ENCODE data around the gene NMNAT2. TPM values are rescaled to one million over a fixed set of nuclear protein-coding genes. Genes with fewer than 3 reads are reported as not detected.
"Not testable (repeated sequence)": the region's sequence is repeated elsewhere in the genome, so short reads cannot be mapped to it uniquely, and the experiment has no call there.

The NMNAT2 gene
- total RNA-seq, 4 donors from 2014 or later, result 0.10 to 0.29 (median 0.26) TPM; not detected in 1

DNA sequence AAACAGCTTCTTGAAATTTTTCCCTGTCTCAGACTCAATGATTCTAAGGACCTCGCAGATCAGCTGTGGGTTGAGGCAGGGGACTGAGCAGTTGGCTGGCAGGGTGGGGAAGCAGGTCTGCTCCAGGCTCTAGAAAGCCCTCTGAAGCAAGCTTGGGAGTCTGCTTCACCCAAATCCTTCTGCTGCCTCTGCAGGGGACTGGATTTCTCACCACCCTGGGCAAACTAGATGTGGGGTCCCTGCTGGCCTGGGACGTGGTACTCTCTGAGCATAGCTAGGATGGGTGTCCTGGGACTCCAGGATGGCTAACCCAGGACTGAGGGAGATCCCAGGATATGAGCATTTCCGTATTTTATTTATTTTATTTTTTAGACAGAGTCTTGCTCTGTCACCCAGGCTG lies 142.9 kb downstream of the NMNAT2 start:
- no peaks in the 10 kb centered on the region for H3K27me3 ChIP-seq
- in situ Hi-C loops (cut with MboI; ENCODE audit: low sequenced_read_pairs in 4 of 4) (loop anchor here in 3 of 4 donors (25.0 kb wide), 4 partner anchors 313 to 637 kb away; partner anchors contain the start of genes ARPC5 (in 1 of the 3) and SHCBP1L (in 1 of the 3)), intact Hi-C loops (cut with DNase I; ENCODE audit: low total_unique reads) (loop anchor here (5.0 kb wide), 1 partner anchor 462 kb away; no protein-coding TSS in a partner anchor)
- DNase-seq (no peak), ATAC-seq (no peak)
- TF ChIP-seq, protein P1, sequence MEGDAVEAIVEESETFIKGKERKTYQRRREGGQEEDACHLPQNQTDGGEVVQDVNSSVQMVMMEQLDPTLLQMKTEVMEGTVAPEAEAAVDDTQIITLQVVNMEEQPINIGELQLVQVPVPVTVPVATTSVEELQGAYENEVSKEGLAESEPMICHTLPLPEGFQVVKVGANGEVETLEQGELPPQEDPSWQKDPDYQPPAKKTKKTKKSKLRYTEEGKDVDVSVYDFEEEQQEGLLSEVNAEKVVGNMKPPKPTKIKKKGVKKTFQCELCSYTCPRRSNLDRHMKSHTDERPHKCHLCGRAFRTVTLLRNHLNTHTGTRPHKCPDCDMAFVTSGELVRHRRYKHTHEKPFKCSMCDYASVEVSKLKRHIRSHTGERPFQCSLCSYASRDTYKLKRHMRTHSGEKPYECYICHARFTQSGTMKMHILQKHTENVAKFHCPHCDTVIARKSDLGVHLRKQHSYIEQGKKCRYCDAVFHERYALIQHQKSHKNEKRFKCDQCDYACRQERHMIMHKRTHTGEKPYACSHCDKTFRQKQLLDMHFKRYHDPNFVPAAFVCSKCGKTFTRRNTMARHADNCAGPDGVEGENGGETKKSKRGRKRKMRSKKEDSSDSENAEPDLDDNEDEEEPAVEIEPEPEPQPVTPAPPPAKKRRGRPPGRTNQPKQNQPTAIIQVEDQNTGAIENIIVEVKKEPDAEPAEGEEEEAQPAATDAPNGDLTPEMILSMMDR (IDR thresholded peaks at IDR 0.05 in 4 of 5, conservative IDR thresholded peaks at IDR 0.05 in 1 of 5), result no peak
- TF ChIP-seq POLR2A (IDR thresholded peaks at IDR 0.05), result no peak
- H3K27ac ChIP-seq, result no peak overlapping the region
- H3K4me1 ChIP-seq, result peaks cover 0 to 3% of the 10 kb centered on the region in 2 donors
- no peaks in the 10 kb centered on the region for H3K9me3 ChIP-seq
- no peaks in the 10 kb centered on the region for H3K36me3 ChIP-seq
- H3K4me3 ChIP-seq, result no peak overlapping the region

DNA sequence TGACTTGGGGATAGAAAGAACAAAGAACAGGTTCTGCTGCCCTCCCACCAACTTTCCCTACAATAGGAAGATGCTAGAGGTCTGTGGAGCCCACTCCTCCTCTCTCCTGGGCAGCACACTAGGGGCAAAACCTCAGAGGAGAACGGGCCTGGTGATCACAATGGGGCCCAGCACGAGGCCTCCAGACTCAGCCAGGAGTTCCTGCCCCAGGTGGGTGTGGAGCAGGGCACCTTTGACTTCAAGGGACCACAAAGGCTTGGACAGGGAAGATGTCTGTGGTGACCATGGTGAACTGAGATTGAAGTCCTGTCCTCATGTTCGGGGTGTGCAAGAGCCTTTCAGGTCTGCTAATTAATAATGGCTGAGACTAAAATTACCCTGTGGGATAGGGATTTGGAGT lies 143.3 kb downstream of the NMNAT2 start:
- Histone ChIP-seq H3K27ac (no peak overlapping the region), H3K27me3 (no peaks in the 10 kb centered on the region), H3K4me3 (no peak overlapping the region), H3K9me3 (no peaks in the 10 kb centered on the region), H3K4me1 (peaks cover 0 to 3% of the 10 kb centered on the region in 2 donors), H3K36me3 (no peaks in the 10 kb centered on the region)
- in situ Hi-C loops (cut with MboI; ENCODE audit: low sequenced_read_pairs in 4 of 4), result loop anchor here in 3 of 4 donors (25.0 kb wide), 4 partner anchors 313 to 637 kb away; partner anchors contain the start of genes ARPC5 (in 1 of the 3) and SHCBP1L (in 1 of the 3)
- ATAC-seq (no peak), DNase-seq (no peak)
- no peak for TF ChIP-seq POLR2A (IDR thresholded peaks at IDR 0.05)
- TF ChIP-seq, protein P1 (IDR thresholded peaks at IDR 0.05 in 4 of 5, conservative IDR thresholded peaks at IDR 0.05 in 1 of 5), result no peak
- intact Hi-C loops (cut with DNase I; ENCODE audit: low total_unique reads), result loop anchor here (5.0 kb wide), 1 partner anchor 462 kb away; no protein-coding TSS in a partner anchor

DNA sequence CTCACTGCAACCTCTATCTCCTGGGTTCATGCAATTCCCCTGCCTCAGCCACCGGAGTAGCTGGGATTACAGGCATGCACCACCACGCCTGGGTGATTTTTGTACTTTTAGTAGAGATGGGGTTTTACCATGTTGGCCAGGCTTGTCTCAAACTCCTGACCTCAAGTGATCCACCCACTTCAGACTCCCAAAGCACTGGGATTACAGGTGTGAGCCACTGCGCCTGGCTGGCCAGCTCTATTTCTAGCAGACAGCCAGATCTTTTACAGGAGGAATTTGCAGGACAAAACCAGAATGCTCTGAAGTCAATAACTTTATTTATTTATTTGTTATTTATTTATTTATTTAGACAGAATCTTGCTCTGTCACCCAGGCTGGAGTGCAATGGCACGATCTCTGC lies 144.2 kb downstream of the NMNAT2 start:
- H3K4me3 ChIP-seq; H3K36me3 ChIP-seq; H3K4me1 ChIP-seq; H3K9me3 ChIP-seq; intact Hi-C loops (cut with DNase I; ENCODE audit: low total_unique reads); in situ Hi-C loops (cut with MboI; ENCODE audit: low sequenced_read_pairs in 4 of 4); H3K27ac ChIP-seq; DNase-seq; H3K27me3 ChIP-seq; ATAC-seq: not testable (repeated sequence)

GRCh38 chr1:183273300-183273699 lies 144.9 kb downstream of the NMNAT2 start:
- ATAC-seq (no peak), DNase-seq (no peak)
- intact Hi-C loops (cut with DNase I; ENCODE audit: low total_unique reads), result no loop called here
- in situ Hi-C loops (cut with MboI; ENCODE audit: low sequenced_read_pairs in 4 of 4), result no loop called here
- Histone ChIP-seq H3K27me3 (no peaks in the 10 kb centered on the region), H3K4me3 (no peak overlapping the region), H3K36me3 (no peaks in the 10 kb centered on the region), H3K27ac (no peak overlapping the region), H3K4me1 (no peaks in the 10 kb centered on the region), H3K9me3 (no peaks in the 10 kb centered on the region)
- TF ChIP-seq POLR2A (IDR thresholded peaks at IDR 0.05), result no peak
- TF ChIP-seq, protein P1 (IDR thresholded peaks at IDR 0.05 in 4 of 5, conservative IDR thresholded peaks at IDR 0.05 in 1 of 5), result no peak

- Histone ChIP-seq H3K4me1 (no peaks in the 10 kb centered on the region), H3K27ac (peak overlapping the region in 2 of 4 donors; percentile 24 to 44), H3K9me3 (no peaks in the 10 kb centered on the region), H3K27me3 (no peaks in the 10 kb centered on the region), H3K4me3 (no peak overlapping the region), H3K36me3 (no peaks in the 10 kb centered on the region)
- no peak for TF ChIP-seq POLR2A (IDR thresholded peaks at IDR 0.05)
- TF ChIP-seq, protein P1 (IDR thresholded peaks at IDR 0.05 in 4 of 5, conservative IDR thresholded peaks at IDR 0.05 in 1 of 5), result no peak
- DNase-seq (no peak), ATAC-seq (no peak)
- in situ Hi-C loops (cut with MboI; ENCODE audit: low sequenced_read_pairs in 4 of 4), result no loop called here
- intact Hi-C loops (cut with DNase I; ENCODE audit: low total_unique reads), result no loop called here
These were observed 145.8 kb downstream of the NMNAT2 start for GRCh38 chr1:183272390-183272848.
